GM21360 (cell line): ENCODE measurements around the gene VGF.

ENCODE experiments used
- ATAC-seq: cut with Tn5 transposase; IDR thresholded peaks from one replicate; pipeline ENCODE4 v1.9.1; 2021; ENCODE audit warnings: mild to moderate bottlenecking, moderate library complexity; ENCODE audit not compliant: unreplicated experiment

Gene VGF

GRCh38 chr7:101186194-101186593 lies 20.8 kb upstream of the VGF start:
- ATAC-seq: no peak

GRCh38 chr7:101185258-101185839 lies 20.0 kb upstream of the VGF start:
- no peak for ATAC-seq

- ATAC-seq: no peak
Observed at GRCh38 chr7:101180130-101180755, 14.9 kb upstream of the VGF start, which contains the start of gene NAT16. TSS of gene NAT16 (minus strand) at chr7:101180293. CDS start at chr7:101174807, 5,486 bp downstream.

GRCh38 chr7:101179713-101180112 lies 14.3 kb upstream of the VGF start:
- ATAC-seq: no peak

GRCh38 chr7:101179117-101179516 lies 13.7 kb upstream of the VGF start:
- no peak for ATAC-seq

GRCh38 chr7:101177644-101178043 lies 12.3 kb upstream of the VGF start:
- no peak for ATAC-seq

- ATAC-seq: no peak
Observed at GRCh38 chr7:101175664-101176063, 10.3 kb upstream of the VGF start.

- ATAC-seq: no peak
Observed at GRCh38 chr7:101174322-101174854, 9.0 kb upstream of the VGF start.

GRCh38 chr7:101173752-101174244 lies 8.4 kb upstream of the VGF start:
- peak; percentile 48 for ATAC-seq

GRCh38 chr7:101172854-101173751 lies 7.7 kb upstream of the VGF start:
- ATAC-seq: no peak

- ATAC-seq: no peak
Observed at GRCh38 chr7:101172005-101172853, 6.9 kb upstream of the VGF start.

GRCh38 chr7:101171442-101171837 lies 6.1 kb upstream of the VGF start:
- no peak for ATAC-seq

GRCh38 chr7:101170617-101171441 lies 5.5 kb upstream of the VGF start:
- ATAC-seq: no peak

GRCh38 chr7:101169838-101170551 lies 4.6 kb upstream of the VGF start:
- no peak for ATAC-seq

GRCh38 chr7:101169110-101169837 lies 3.9 kb upstream of the VGF start:
- ATAC-seq: no peak

GRCh38 chr7:101168412-101169049 lies 3.2 kb upstream of the VGF start:
- ATAC-seq: no peak

GRCh38 chr7:101167645-101168411 lies 2.5 kb upstream of the VGF start:
- ATAC-seq: no peak
